ENCODE measurements around the gene PODXL. TPM values are rescaled to one million over a fixed set of nuclear protein-coding genes. Genes with fewer than 3 reads are reported as not detected.

PODXL gene
- polyA plus RNA-seq, 1 donor from 2014 or later, result 4.5 TPM

DNA sequence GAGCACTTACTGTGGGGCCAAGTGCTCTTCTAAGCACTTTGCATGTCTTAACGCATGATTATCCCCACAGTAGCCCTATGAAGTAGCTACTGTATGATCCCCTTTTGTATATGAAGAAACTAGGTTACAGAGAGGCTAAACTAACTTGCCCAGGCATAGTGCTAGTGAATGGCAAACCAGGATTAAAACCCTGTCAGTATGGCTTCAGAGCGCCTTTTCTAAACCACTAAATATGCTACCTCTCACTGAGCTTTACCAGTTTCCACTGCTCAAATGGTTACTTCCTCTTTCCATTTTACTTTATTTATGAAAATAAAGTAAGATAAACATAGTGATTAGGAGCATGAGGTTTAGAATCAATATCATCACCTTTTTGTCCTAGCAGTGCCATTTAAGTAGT lies 73.6 kb downstream of the PODXL start:
- H3K27ac ChIP-seq (ENCODE audit: low read length), result no peak overlapping the region

DNA sequence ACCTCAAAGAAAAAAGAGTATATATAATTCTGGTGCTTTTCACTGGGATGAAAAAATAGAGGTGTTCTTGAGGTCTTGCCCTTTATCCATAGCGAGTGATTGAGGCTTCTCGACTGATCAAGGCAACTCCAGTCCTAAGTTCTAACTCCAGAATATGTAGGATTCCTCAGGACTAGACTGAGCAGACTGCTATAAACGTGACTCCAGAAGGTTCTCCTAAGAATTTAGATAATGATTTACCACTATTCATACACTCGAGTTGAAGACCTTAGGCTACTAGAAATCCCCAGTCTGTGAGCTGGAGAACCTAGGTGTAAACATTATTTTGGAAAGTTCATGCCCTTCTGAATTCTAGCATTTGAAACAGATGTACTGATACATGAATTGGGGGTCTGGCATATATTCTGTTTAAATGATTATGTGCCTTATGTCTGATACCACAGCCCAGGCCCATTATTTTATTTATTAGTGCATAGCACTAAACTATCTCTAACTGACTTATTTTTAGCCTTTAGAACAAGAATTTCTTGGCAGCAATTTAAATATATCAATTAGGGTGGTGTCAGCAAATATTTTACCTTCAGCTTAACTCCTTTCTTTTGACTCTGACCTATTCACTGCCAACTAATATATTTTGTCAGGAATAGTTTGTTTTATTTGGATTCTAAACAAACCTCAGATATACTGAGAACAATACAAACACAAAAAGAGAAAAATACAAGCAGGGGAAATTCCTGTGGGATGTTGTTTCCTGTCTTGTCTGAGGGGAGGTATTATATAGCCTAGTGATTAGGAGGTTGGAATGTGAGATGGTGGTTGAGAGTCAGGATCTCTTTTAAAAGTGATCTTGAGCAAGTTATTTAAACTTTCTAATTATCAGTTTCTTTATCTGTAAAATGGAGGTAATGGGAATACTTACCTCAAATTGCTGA lies 75.8 kb downstream of the PODXL start:
- H4K20me1 ChIP-seq (ENCODE audit: insufficient read depth), result no peaks in the 10 kb centered on the region
- no peaks in the 10 kb centered on the region for H3F3A ChIP-seq (ENCODE audit: insufficient read depth, low read length, poor library complexity, severe bottlenecking)
- H3K36me3 ChIP-seq (ENCODE audit: insufficient read depth, low read length), result no peaks in the 10 kb centered on the region
- H3K79me2 ChIP-seq (replicated peaks; ENCODE audit: insufficient read depth, low read length), result no peaks in the 10 kb centered on the region
- H3K4me2 ChIP-seq (ENCODE audit: low read length), result no peak overlapping the region
- H3K4me3 ChIP-seq (ENCODE audit: low read length), result no peak overlapping the region
- H3K9me2 ChIP-seq (ENCODE audit: insufficient read depth, low read length), result no peaks in the 10 kb centered on the region
- no peak overlapping the region for H3K9ac ChIP-seq (ENCODE audit: low read length)
- no peaks in the 10 kb centered on the region for H3K9me3 ChIP-seq (ENCODE audit: low read length)
- no peaks in the 10 kb centered on the region for H3K27me3 ChIP-seq (ENCODE audit: insufficient read depth, low read depth, low read length)
- H3K27ac ChIP-seq (ENCODE audit: low read length), result no peak overlapping the region
- H2AFZ ChIP-seq (ENCODE audit: low read depth, low read length), result no peak overlapping the region
- TF ChIP-seq SMC3 (conservative IDR thresholded peaks at IDR 0.05; ENCODE audit: poor library complexity) (no peak), EP300 (conservative IDR thresholded peaks at IDR 0.05; ENCODE audit: poor library complexity, severe bottlenecking) (no peak), MXI1 (conservative IDR thresholded peaks at IDR 0.05; ENCODE audit: poor library complexity, severe bottlenecking) (no peak), TAF1 (IDR thresholded peaks at IDR 0.05; ENCODE audit: low read depth) (no peak), POLR2AphosphoS5 (IDR thresholded peaks at IDR 0.05) (no peak), EZH2 (IDR thresholded peaks at IDR 0.05; ENCODE audit: borderline replicate concordance, insufficient read depth, low read length, poor library complexity, severe bottlenecking) (no peak)
- TF ChIP-seq, protein P1, sequence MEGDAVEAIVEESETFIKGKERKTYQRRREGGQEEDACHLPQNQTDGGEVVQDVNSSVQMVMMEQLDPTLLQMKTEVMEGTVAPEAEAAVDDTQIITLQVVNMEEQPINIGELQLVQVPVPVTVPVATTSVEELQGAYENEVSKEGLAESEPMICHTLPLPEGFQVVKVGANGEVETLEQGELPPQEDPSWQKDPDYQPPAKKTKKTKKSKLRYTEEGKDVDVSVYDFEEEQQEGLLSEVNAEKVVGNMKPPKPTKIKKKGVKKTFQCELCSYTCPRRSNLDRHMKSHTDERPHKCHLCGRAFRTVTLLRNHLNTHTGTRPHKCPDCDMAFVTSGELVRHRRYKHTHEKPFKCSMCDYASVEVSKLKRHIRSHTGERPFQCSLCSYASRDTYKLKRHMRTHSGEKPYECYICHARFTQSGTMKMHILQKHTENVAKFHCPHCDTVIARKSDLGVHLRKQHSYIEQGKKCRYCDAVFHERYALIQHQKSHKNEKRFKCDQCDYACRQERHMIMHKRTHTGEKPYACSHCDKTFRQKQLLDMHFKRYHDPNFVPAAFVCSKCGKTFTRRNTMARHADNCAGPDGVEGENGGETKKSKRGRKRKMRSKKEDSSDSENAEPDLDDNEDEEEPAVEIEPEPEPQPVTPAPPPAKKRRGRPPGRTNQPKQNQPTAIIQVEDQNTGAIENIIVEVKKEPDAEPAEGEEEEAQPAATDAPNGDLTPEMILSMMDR (IDR thresholded peaks at IDR 0.05; ENCODE audit: poor library complexity, severe bottlenecking), result no peak
- TF ChIP-seq, protein P2, sequence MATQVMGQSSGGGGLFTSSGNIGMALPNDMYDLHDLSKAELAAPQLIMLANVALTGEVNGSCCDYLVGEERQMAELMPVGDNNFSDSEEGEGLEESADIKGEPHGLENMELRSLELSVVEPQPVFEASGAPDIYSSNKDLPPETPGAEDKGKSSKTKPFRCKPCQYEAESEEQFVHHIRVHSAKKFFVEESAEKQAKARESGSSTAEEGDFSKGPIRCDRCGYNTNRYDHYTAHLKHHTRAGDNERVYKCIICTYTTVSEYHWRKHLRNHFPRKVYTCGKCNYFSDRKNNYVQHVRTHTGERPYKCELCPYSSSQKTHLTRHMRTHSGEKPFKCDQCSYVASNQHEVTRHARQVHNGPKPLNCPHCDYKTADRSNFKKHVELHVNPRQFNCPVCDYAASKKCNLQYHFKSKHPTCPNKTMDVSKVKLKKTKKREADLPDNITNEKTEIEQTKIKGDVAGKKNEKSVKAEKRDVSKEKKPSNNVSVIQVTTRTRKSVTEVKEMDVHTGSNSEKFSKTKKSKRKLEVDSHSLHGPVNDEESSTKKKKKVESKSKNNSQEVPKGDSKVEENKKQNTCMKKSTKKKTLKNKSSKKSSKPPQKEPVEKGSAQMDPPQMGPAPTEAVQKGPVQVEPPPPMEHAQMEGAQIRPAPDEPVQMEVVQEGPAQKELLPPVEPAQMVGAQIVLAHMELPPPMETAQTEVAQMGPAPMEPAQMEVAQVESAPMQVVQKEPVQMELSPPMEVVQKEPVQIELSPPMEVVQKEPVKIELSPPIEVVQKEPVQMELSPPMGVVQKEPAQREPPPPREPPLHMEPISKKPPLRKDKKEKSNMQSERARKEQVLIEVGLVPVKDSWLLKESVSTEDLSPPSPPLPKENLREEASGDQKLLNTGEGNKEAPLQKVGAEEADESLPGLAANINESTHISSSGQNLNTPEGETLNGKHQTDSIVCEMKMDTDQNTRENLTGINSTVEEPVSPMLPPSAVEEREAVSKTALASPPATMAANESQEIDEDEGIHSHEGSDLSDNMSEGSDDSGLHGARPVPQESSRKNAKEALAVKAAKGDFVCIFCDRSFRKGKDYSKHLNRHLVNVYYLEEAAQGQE (IDR thresholded peaks at IDR 0.05; ENCODE audit: borderline replicate concordance), result no peak

More for the DNA sequence above, 73.6 kb downstream of the PODXL start:
- no peak for TF ChIP-seq POLR2AphosphoS5 (IDR thresholded peaks at IDR 0.05)
- TF ChIP-seq EZH2 (IDR thresholded peaks at IDR 0.05; ENCODE audit: borderline replicate concordance, insufficient read depth, low read length, poor library complexity, severe bottlenecking), result no peak
- TF ChIP-seq, protein P1 (IDR thresholded peaks at IDR 0.05; ENCODE audit: poor library complexity, severe bottlenecking), result no peak
- no peak for TF ChIP-seq TAF1 (IDR thresholded peaks at IDR 0.05; ENCODE audit: low read depth)
- no peak for TF ChIP-seq EP300 (conservative IDR thresholded peaks at IDR 0.05; ENCODE audit: poor library complexity, severe bottlenecking)
- TF ChIP-seq SMC3 (conservative IDR thresholded peaks at IDR 0.05; ENCODE audit: poor library complexity), result no peak
- TF ChIP-seq, protein P2 (IDR thresholded peaks at IDR 0.05; ENCODE audit: borderline replicate concordance), result no peak
- no peak for TF ChIP-seq MXI1 (conservative IDR thresholded peaks at IDR 0.05; ENCODE audit: poor library complexity, severe bottlenecking)
- no peak for TF ChIP-seq RAD21 (conservative IDR thresholded peaks at IDR 0.05)
- Histone ChIP-seq H3K4me2 (ENCODE audit: low read length) (no peak overlapping the region), H3K9ac (ENCODE audit: low read length) (no peak overlapping the region), H3F3A (ENCODE audit: insufficient read depth, low read length, poor library complexity, severe bottlenecking) (no peaks in the 10 kb centered on the region), H3K4me3 (ENCODE audit: low read length) (no peak overlapping the region), H3K27me3 (ENCODE audit: insufficient read depth, low read depth, low read length) (no peaks in the 10 kb centered on the region), H3K79me2 (replicated peaks; ENCODE audit: insufficient read depth, low read length) (no peaks in the 10 kb centered on the region), H3K9me3 (ENCODE audit: low read length) (no peaks in the 10 kb centered on the region), H3K9me2 (ENCODE audit: insufficient read depth, low read length) (no peaks in the 10 kb centered on the region), H4K20me1 (ENCODE audit: insufficient read depth) (no peaks in the 10 kb centered on the region), H2AFZ (ENCODE audit: low read depth, low read length) (no peak overlapping the region), H3K36me3 (ENCODE audit: insufficient read depth, low read length) (no peaks in the 10 kb centered on the region)

Measured in neural cell (in vitro differentiated cells).